CD4-positive, CD25-positive, alpha-beta regulatory T cell (primary cell): ENCODE results near the gene SMIM21. TPM values are rescaled to one million over a fixed set of nuclear protein-coding genes. Genes with fewer than 3 reads are reported as not detected.

ENCODE experiments used
- ATAC-seq, 2 donors: fragments of 150-1000 bp; cut with Tn5 transposase; one replicate each; pipeline ENCODE4 v1.10.0; 2021; ENCODE audit warnings: low read depth in 2 of 2, moderate number of reproducible peaks in 2 of 2, moderate library complexity in 1 of 2
- DNase-seq, 3 donors: peaks; one replicate each; pipeline versions ENCODE4 v3.0.0 to v3.0.0-alpha.2; 2012 to 2022; ENCODE audit warnings: mixed read lengths in 1 of 3
- H3K27ac ChIP-seq: one replicate; pipeline ENCODE4 v1.7.0; 2013; ENCODE audit warnings: mild to moderate bottlenecking, low read length; ENCODE audit not compliant: insufficient read depth, poor library complexity, severe bottlenecking
- H3K27me3 ChIP-seq: one replicate; pipeline ENCODE4 v1.7.0; 2013; ENCODE audit warnings: low read length; ENCODE audit not compliant: control insufficient read depth, insufficient read depth
- H3K36me3 ChIP-seq: one replicate; pipeline ENCODE4 v1.7.0; 2013; ENCODE audit warnings: mild to moderate bottlenecking, low read length, moderate library complexity; ENCODE audit not compliant: control insufficient read depth, insufficient read depth
- H3K4me1 ChIP-seq: 2 replicates; pipeline ENCODE4 v1.7.0; 2013; ENCODE audit warnings: mild to moderate bottlenecking, low read length; ENCODE audit not compliant: insufficient read depth, control insufficient read depth, poor library complexity, severe bottlenecking
- H3K4me3 ChIP-seq: one replicate; pipeline ENCODE4 v1.7.0; 2013; ENCODE audit warnings: low read depth, mild to moderate bottlenecking, low read length, moderate library complexity
- H3K9me3 ChIP-seq, 2 experiments: 1 replicate in 1 of 2; 2 replicates in 1 of 2; pipeline ENCODE4 v1.7.0; 2013; ENCODE audit warnings: low read length in 2 of 2, mild to moderate bottlenecking in 1 of 2, moderate library complexity in 1 of 2; ENCODE audit not compliant: control insufficient read depth in 2 of 2
- H3K27ac Mint-ChIP-seq, 3 donors: one replicate each; pipeline ENCODE4 v1.8.0; 2020 to 2022; ENCODE audit warnings: mild to moderate bottlenecking in 3 of 3, mixed read lengths in 3 of 3, moderate library complexity in 2 of 3
- H3K27me3 Mint-ChIP-seq: one replicate; pipeline ENCODE4 v1.8.0; 2022; ENCODE audit warnings: mild to moderate bottlenecking, mixed read lengths
- H3K36me3 Mint-ChIP-seq: one replicate; pipeline ENCODE4 v1.8.0; 2020; ENCODE audit warnings: mixed read lengths
- H3K4me1 Mint-ChIP-seq, 4 donors: one replicate each; pipeline ENCODE4 v1.8.0; 2020 to 2022; ENCODE audit warnings: mixed read lengths in 4 of 4, mild to moderate bottlenecking in 1 of 4
- H3K4me3 Mint-ChIP-seq, 4 donors: one replicate each; pipeline ENCODE4 v1.8.0; 2020 to 2022; ENCODE audit warnings: mild to moderate bottlenecking in 4 of 4, mixed read lengths in 4 of 4, moderate library complexity in 3 of 4
- H3K9me3 Mint-ChIP-seq, 7 donors: one replicate each; pipeline ENCODE4 v1.8.0; 2020 to 2022; ENCODE audit warnings: mixed read lengths in 7 of 7, mild to moderate bottlenecking in 3 of 7, moderate library complexity in 2 of 7
- polyA plus RNA-seq, 4 donors: library from polyadenylated mRNA; unstranded; fragments of 300-500 nt; fragmentation: Illumina TruSeq; gene quantifications; one replicate each; pipeline ENCODE4 v1.2.3, GENCODE V29; 2021
- total RNA-seq: library from RNA; stranded (reverse); gene quantifications from one replicate; pipeline ENCODE4 v1.2.3, GENCODE V29; 2022

Gene SMIM21
- total and polyA plus RNA-seq, 5 donors from 2014 or later, result not detected

DNA sequence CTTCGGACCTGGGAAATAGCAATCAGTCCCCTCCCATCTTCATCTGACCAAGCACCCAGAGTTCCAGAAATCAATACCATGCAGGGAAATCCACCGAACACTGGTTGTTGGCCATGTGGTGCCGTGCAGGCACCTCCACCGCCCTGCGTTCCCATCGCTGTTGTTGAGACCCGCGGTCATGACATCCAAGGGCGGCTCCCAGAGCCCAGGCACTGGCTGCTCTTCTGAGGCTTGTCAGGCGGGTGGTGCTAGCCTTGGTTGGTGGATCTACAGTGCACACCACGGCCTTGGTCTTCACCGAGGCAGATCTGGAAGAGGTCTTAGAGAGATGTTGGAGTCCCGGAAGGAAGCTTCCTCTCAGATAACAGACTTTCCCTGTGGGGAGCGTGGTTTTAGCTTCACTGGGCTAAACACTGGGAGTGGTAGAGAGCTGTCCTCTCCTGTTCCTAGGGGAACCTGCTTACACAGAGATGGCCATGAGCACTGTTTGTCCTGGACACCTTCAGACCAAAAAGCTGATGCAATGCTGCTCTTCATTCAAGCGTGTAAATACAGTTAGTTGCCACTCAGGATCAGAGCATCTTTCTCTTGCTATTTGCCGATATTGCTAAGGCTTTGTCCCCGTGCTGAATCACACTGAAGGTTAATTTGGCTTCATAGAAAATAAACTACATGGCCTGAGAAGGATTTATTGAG, 58.3 kb downstream of the SMIM21 start:
- Mint-ChIP-seq H3K27ac (no peak overlapping the region), H3K9me3 (no peaks in the 10 kb centered on the region), H3K27me3 (peaks cover 8% of the 10 kb centered on the region), H3K36me3 (no peaks in the 10 kb centered on the region), H3K4me3 (no peak overlapping the region), H3K4me1 (peaks cover 0 to 10% (median 4%) of the 10 kb centered on the region in 4 donors)
- Histone ChIP-seq H3K4me1 (no peaks in the 10 kb centered on the region), H3K9me3 (no peaks in the 10 kb centered on the region), H3K36me3 (no peaks in the 10 kb centered on the region), H3K4me3 (no peak overlapping the region), H3K27ac (no peak overlapping the region), H3K27me3 (no peaks in the 10 kb centered on the region)
- ATAC-seq (no peak), DNase-seq (no peak)

DNA sequence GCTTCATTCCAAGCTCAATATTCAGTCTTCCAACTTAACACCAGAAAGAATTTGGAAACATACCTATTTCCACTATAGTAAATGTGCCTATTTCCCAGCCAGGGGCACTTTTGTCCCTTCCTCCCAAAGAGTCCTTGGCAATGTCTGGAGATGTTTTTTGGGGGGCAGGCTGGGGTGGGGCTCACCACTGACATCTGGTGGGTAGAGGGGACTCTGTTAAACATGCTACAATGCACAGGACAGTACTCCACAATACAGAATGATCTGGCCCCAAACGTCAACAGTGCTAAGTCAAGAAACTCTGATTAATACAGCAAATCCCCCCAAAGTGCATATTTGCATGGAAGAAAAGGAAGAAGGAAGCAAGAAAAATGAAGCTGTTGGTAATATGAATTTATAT, 61.7 kb downstream of the SMIM21 start:
- no peaks in the 10 kb centered on the region for H3K9me3 Mint-ChIP-seq
- H3K36me3 ChIP-seq, result no peaks in the 10 kb centered on the region
- no peak overlapping the region for H3K4me3 ChIP-seq
- no peak overlapping the region for H3K27ac Mint-ChIP-seq
- no peak overlapping the region for H3K27ac ChIP-seq
- H3K27me3 ChIP-seq, result no peaks in the 10 kb centered on the region
- H3K36me3 Mint-ChIP-seq, result no peaks in the 10 kb centered on the region
- ATAC-seq (no peak), DNase-seq (no peak)
- H3K9me3 ChIP-seq, result no peaks in the 10 kb centered on the region
- H3K4me3 Mint-ChIP-seq, result no peak overlapping the region
- no peaks in the 10 kb centered on the region for H3K4me1 ChIP-seq
- H3K4me1 Mint-ChIP-seq, result peaks cover 0 to 10% (median 4%) of the 10 kb centered on the region in 4 donors
- H3K27me3 Mint-ChIP-seq, result peaks cover 4% of the 10 kb centered on the region

DNA sequence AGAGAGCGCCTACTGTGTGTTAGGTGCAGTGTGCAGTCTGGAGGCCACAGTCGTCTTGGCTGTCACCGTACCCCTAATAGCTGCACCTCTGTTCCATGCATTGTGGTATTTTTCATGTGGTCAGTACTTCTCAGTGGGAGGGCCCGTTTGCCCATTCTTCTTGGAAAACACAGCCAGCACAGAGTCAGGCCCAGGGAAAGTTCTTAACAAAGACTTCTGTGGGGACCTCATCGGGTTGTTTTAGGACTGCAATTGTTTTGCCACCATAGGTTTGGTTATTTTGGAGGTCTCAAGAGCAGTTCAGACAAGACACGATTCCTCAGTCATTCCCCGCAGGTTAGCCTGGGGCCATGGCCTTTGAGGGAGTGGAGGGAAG, 62.3 kb downstream of the SMIM21 start:
- Histone ChIP-seq H3K4me1 (no peaks in the 10 kb centered on the region), H3K27me3 (no peaks in the 10 kb centered on the region), H3K9me3 (no peaks in the 10 kb centered on the region), H3K27ac (no peak overlapping the region), H3K4me3 (no peak overlapping the region), H3K36me3 (no peaks in the 10 kb centered on the region)
- Mint-ChIP-seq H3K4me1 (peaks cover 0 to 10% (median 4%) of the 10 kb centered on the region in 4 donors), H3K36me3 (no peaks in the 10 kb centered on the region), H3K27ac (peak overlapping the region in 2 of 3 donors; percentile 20 to 22), H3K4me3 (no peak overlapping the region), H3K9me3 (no peaks in the 10 kb centered on the region), H3K27me3 (peaks cover 4% of the 10 kb centered on the region)
- no peak for ATAC-seq
- no peak for DNase-seq

DNA sequence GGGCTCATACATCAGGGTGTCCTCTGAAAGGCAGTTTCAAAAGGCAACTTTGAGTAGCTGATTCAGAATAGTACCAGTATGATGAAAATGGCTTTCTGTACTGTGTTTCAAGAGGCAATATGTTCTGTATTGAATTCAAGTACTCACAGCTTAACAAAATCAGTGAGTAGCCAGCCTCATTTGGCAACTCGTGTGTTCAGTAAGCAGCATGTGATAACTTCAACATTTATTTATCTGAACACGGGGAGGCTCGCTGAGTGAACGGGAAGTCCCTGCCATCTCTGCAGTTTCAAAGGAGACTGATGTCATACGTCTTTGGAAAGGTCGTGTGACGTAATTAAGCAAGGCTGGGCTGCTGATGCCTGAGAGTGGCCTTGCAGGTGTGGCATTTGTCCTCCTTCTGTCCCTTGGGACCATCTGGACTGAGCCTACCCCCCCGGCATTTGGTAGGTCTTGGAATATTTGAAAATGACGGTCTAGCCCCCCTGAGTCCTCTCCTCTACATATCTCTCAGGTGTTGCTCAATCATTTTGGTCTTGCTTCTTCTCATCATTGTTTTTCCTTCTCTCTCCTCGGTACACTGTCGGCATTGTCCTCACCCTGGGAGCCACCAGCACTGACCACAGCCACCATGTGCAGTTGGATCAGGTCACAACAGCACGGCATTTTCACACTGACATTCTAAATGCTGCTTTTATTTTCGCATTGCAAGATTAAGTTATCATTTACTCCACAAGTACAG, 62.8 kb downstream of the SMIM21 start:
- Mint-ChIP-seq H3K36me3 (no peaks in the 10 kb centered on the region), H3K9me3 (peaks cover 0 to under 1% (median 0%) of the 10 kb centered on the region in 7 donors), H3K4me3 (no peak overlapping the region), H3K4me1 (peaks cover 0 to 10% (median 4%) of the 10 kb centered on the region in 4 donors), H3K27ac (peak overlapping the region in 1 of 3 donors; percentile 22), H3K27me3 (peaks cover 4% of the 10 kb centered on the region)
- no peak for ATAC-seq
- Histone ChIP-seq H3K27ac (no peak overlapping the region), H3K27me3 (no peaks in the 10 kb centered on the region), H3K4me3 (no peak overlapping the region), H3K9me3 (no peaks in the 10 kb centered on the region), H3K36me3 (no peaks in the 10 kb centered on the region), H3K4me1 (no peaks in the 10 kb centered on the region)
- peak in 2 of 3 donors; percentile 2 to 4 for DNase-seq

DNA sequence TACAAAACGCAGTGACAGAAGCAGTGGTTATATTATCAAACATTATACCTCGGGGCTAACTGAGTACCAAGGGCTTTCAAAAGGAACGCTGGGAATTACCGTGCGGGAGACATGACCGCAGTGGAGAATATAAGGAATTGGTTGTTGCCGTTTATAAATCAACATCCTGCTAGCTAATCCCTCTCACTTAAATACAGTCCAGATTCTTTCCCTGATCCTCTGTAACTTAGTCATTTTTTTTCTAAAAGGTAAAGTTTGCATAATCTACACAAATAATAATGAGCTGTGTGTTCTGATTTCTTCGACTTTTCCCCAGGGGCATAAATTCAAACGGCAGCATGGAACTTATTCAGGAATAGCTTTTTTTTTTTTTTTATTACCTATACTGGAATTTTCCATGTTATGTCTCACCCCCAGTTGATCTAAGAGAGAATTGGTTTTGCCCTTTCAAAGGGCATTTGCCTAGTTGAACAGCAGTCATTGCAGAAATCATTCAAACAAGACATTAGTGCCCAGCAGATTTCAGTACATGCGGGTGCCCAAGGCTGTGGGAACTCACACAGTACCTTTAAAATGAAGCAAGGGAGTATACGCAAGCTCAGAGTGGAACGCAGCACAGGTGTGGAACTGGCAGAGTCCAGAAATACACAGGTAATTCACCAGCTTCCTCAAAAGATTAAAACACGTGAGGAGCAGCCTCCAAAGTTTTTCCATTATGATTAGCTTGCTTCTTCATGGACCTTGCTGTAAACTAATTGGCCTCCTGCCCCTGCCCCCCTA, 63.9 kb downstream of the SMIM21 start:
- Histone ChIP-seq H3K27me3 (no peaks in the 10 kb centered on the region), H3K4me1 (no peaks in the 10 kb centered on the region), H3K4me3 (no peak overlapping the region), H3K27ac (no peak overlapping the region), H3K36me3 (no peaks in the 10 kb centered on the region), H3K9me3 (no peaks in the 10 kb centered on the region)
- Mint-ChIP-seq H3K27ac (no peak overlapping the region), H3K4me1 (peaks cover 0 to 10% (median 4%) of the 10 kb centered on the region in 4 donors), H3K4me3 (no peak overlapping the region), H3K36me3 (no peaks in the 10 kb centered on the region), H3K9me3 (peaks cover 0 to 2% (median 0%) of the 10 kb centered on the region in 7 donors), H3K27me3 (peaks cover 9% of the 10 kb centered on the region)
- ATAC-seq (no peak), DNase-seq (no peak)

DNA sequence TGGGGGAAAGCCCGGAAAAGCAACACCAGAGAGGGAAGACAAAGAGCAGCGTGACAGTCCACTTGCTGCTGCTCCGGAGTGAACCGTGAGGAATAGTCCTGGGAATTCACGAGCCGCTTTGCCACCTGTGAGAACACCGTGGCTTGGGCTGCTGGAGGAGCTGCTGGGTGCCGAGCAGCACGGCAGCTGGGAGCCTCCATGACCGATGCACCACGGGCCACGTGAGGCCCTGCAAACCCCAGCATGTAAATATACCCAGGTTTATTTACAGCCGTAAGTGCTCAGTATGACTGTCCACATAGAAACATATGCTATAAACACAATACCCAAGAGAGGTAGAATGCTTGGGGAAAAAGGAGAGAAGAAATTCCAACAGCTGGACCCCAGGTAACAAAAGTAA, 65.1 kb downstream of the SMIM21 start:
- H3K27ac Mint-ChIP-seq, result no peak overlapping the region

DNA sequence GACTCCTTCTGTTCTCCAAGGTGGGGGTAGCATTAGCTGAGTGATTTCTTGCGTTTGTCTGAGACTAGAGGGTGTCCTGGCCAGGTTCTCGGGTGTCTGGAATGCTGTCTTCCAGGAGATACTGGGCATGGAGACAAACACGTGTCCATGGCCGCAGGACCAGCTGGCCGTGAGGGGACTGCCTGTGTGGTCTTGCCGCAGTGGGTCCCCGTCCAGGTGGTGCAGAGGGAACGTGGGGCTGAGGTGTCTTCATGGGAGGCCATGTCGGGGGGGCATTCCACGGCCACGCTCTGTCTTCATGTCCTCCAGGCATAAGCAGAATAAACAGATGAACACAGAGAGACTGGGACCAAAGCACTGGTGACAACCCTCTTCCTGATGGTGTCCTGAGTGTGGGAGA, 66.6 kb downstream of the SMIM21 start:
- Histone ChIP-seq H3K9me3 (no peaks in the 10 kb centered on the region), H3K36me3 (no peaks in the 10 kb centered on the region), H3K4me1 (no peaks in the 10 kb centered on the region), H3K27ac (no peak overlapping the region), H3K4me3 (no peak overlapping the region), H3K27me3 (no peaks in the 10 kb centered on the region)
- DNase-seq (no peak), ATAC-seq (no peak)
- no peak overlapping the region for H3K27ac Mint-ChIP-seq
- peaks cover 5% of the 10 kb centered on the region for H3K27me3 Mint-ChIP-seq
- no peak overlapping the region for H3K4me3 Mint-ChIP-seq
- H3K36me3 Mint-ChIP-seq, result peaks cover 6% of the 10 kb centered on the region
- H3K4me1 Mint-ChIP-seq, result peaks cover 0 to 10% (median 4%) of the 10 kb centered on the region in 4 donors
- peaks cover 0 to 7% (median 0%) of the 10 kb centered on the region in 7 donors for H3K9me3 Mint-ChIP-seq

More for the DNA sequence above, 65.1 kb downstream of the SMIM21 start:
- Histone ChIP-seq H3K4me3 (no peak overlapping the region), H3K27me3 (no peaks in the 10 kb centered on the region), H3K9me3 (no peaks in the 10 kb centered on the region), H3K36me3 (no peaks in the 10 kb centered on the region), H3K4me1 (no peaks in the 10 kb centered on the region), H3K27ac (no peak overlapping the region)
- Mint-ChIP-seq H3K9me3 (peaks cover 0 to 4% (median 0%) of the 10 kb centered on the region in 7 donors), H3K4me3 (no peak overlapping the region), H3K36me3 (no peaks in the 10 kb centered on the region), H3K27me3 (peaks cover 8% of the 10 kb centered on the region), H3K4me1 (peaks cover 0 to 10% (median 4%) of the 10 kb centered on the region in 4 donors)
- ATAC-seq (no peak), DNase-seq (no peak)
